Neural progenitor cell (in vitro differentiated cells): ENCODE data around the gene HSF2. TPM values are rescaled to one million over a fixed set of nuclear protein-coding genes. Genes with fewer than 3 reads are reported as not detected.

ENCODE experiments used
- DNase-seq: peaks from one replicate; pipeline ENCODE4 v3.0.0-alpha.2; 2016; ENCODE audit warnings: low spot score
- H2AFZ ChIP-seq: fragments of 200-600 bp; sonication (generic); replicated peaks from 2 replicates; pipeline ENCODE4 v1.6.1; 2016; ENCODE audit warnings: antibody characterized with exemption
- H3F3A ChIP-seq: fragments of 200-600 bp; sonication (generic); 2 replicates; pipeline ENCODE4 v1.6.1; 2016; ENCODE audit warnings: antibody characterized with exemption, low read depth
- H3K27ac ChIP-seq: fragments of 200-600 bp; sonication (generic); 2 replicates; pipeline ENCODE4 v1.5.1; 2016; ENCODE audit warnings: mild to moderate bottlenecking
- H3K27me3 ChIP-seq: fragments of 200-600 bp; sonication (generic); 2 replicates; pipeline ENCODE4 v1.6.1; 2016; ENCODE audit warnings: mild to moderate bottlenecking, moderate library complexity
- H3K36me3 ChIP-seq: fragments of 200-600 bp; sonication (generic); 2 replicates; pipeline ENCODE4 v1.5.1; 2016
- H3K4me1 ChIP-seq: fragments of 200-600 bp; sonication (generic); 2 replicates; pipeline ENCODE4 v1.6.1; 2016; ENCODE audit warnings: mixed run types
- H3K4me2 ChIP-seq: fragments of 200-600 bp; sonication (generic); 2 replicates; pipeline ENCODE4 v1.6.1; 2016
- H3K4me3 ChIP-seq: fragments of 200-600 bp; sonication (generic); 2 replicates; pipeline ENCODE4 v1.5.1; 2016
- H3K79me2 ChIP-seq: fragments of 200-600 bp; sonication (generic); 2 replicates; pipeline ENCODE4 v1.6.1; 2016; ENCODE audit warnings: low read depth
- H3K9ac ChIP-seq: fragments of 200-600 bp; sonication (generic); 2 replicates; pipeline ENCODE4 v1.6.1; 2016
- H3K9me3 ChIP-seq: fragments of 200-600 bp; sonication (generic); 2 replicates; pipeline ENCODE4 v1.5.1; 2016; ENCODE audit warnings: low read depth
- H4K20me1 ChIP-seq: fragments of 200-600 bp; sonication (generic); 2 replicates; pipeline ENCODE4 v1.6.1; 2016; ENCODE audit warnings: low read depth
- H3K27ac Mint-ChIP-seq: 3 replicates; pipeline ENCODE4 v1.8.0; 2021; ENCODE audit warnings: mixed read lengths
- H3K27me3 Mint-ChIP-seq: 2 replicates; pipeline ENCODE4 v1.8.0; 2022; ENCODE audit warnings: low read depth, mild to moderate bottlenecking, inconsistent platforms, moderate library complexity, mixed read lengths; ENCODE audit not compliant: insufficient read depth
- H3K36me3 Mint-ChIP-seq: 3 replicates; pipeline ENCODE4 v1.8.0; 2021; ENCODE audit warnings: mixed read lengths
- H3K4me1 Mint-ChIP-seq: 3 replicates; pipeline ENCODE4 v1.8.0; 2021; ENCODE audit warnings: mixed read lengths
- H3K4me3 Mint-ChIP-seq: 3 replicates; pipeline ENCODE4 v1.8.0; 2021; ENCODE audit warnings: mild to moderate bottlenecking, moderate library complexity, mixed read lengths
- H3K9me3 Mint-ChIP-seq: 3 replicates; pipeline ENCODE4 v1.8.0; 2020; ENCODE audit warnings: mixed read lengths
- EZH2 ChIP-seq: fragments of 200-600 bp; sonication (generic); IDR thresholded peaks from 2 replicates; pipeline ENCODE4 v1.6.1; 2017; ENCODE audit warnings: antibody characterized with exemption, mild to moderate bottlenecking, moderate library complexity
- EZH2phosphoT487 ChIP-seq: fragments of 200-600 bp; sonication (generic); IDR thresholded peaks from 2 replicates; pipeline ENCODE4 v1.6.1; 2017; ENCODE audit warnings: antibody characterized with exemption
- total RNA-seq: library from RNA; depleted of rRNA; stranded (reverse); fragments of >200 nt; gene quantifications from 2 replicates; pipeline ENCODE4 v1.2.3, GENCODE V29; 2015; ENCODE audit warnings: low replicate concordance
- TF ChIP-seq, protein P1 (sequence below): fragments of 200-600 bp; sonication (generic); IDR thresholded peaks from 2 replicates; pipeline ENCODE4 v1.5.1; 2017; ENCODE audit warnings: antibody characterized with exemption, mild to moderate bottlenecking

The HSF2 gene
- total RNA-seq, 1 donor from 2014 or later = 135 TPM

DNA sequence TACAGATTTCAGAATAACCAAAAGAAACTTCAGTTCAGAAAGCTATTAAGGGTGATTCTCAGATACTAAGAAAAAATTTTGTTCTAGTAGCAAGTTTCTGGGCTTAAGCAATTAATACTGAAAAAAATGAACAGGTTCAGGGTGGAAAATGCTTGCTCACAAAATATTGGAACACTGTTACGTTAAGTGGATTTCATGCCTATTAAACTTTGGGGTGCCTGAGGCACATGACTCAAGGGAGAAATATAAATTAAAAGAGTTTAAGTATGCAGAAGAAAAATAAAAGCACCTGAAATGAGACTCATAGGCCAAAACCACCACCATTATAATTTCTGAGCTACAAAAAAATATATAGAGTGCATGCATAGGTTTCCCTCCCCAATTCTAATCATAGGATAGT is 32.3 kb upstream of the HSF2 start:
- Histone ChIP-seq H3K36me3 (no peaks in the 10 kb centered on the region), H3F3A (no peaks in the 10 kb centered on the region), H3K27me3 (no peaks in the 10 kb centered on the region), H4K20me1 (no peaks in the 10 kb centered on the region), H3K4me2 (no peak overlapping the region), H3K79me2 (no peaks in the 10 kb centered on the region), H3K9ac (no peak overlapping the region), H2AFZ (no peak overlapping the region), H3K4me3 (no peak overlapping the region), H3K27ac (no peak overlapping the region), H3K9me3 (no peaks in the 10 kb centered on the region), H3K4me1 (no peaks in the 10 kb centered on the region)
- no peaks in the 10 kb centered on the region for H3K27me3 Mint-ChIP-seq
- no peaks in the 10 kb centered on the region for H3K36me3 Mint-ChIP-seq
- H3K27ac Mint-ChIP-seq = no peak overlapping the region
- no peaks in the 10 kb centered on the region for H3K9me3 Mint-ChIP-seq
- H3K4me3 Mint-ChIP-seq = no peak overlapping the region
- TF ChIP-seq, protein P1, sequence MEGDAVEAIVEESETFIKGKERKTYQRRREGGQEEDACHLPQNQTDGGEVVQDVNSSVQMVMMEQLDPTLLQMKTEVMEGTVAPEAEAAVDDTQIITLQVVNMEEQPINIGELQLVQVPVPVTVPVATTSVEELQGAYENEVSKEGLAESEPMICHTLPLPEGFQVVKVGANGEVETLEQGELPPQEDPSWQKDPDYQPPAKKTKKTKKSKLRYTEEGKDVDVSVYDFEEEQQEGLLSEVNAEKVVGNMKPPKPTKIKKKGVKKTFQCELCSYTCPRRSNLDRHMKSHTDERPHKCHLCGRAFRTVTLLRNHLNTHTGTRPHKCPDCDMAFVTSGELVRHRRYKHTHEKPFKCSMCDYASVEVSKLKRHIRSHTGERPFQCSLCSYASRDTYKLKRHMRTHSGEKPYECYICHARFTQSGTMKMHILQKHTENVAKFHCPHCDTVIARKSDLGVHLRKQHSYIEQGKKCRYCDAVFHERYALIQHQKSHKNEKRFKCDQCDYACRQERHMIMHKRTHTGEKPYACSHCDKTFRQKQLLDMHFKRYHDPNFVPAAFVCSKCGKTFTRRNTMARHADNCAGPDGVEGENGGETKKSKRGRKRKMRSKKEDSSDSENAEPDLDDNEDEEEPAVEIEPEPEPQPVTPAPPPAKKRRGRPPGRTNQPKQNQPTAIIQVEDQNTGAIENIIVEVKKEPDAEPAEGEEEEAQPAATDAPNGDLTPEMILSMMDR = no peak
- H3K4me1 Mint-ChIP-seq = no peaks in the 10 kb centered on the region
- DNase-seq = no peak

GRCh38 chr6:122369536-122369935 is 29.9 kb upstream of the HSF2 start:
- H3K9me3 Mint-ChIP-seq = no peaks in the 10 kb centered on the region
- no peak overlapping the region for H3K4me2 ChIP-seq
- H4K20me1 ChIP-seq = no peaks in the 10 kb centered on the region
- no peak overlapping the region for H3K27ac Mint-ChIP-seq
- no peaks in the 10 kb centered on the region for H3K79me2 ChIP-seq
- TF ChIP-seq EZH2 = no peak
- TF ChIP-seq, protein P1 = no peak
- no peak for TF ChIP-seq EZH2phosphoT487
- DNase-seq = no peak
- H3K4me1 ChIP-seq = no peaks in the 10 kb centered on the region
- no peak overlapping the region for H3K4me3 Mint-ChIP-seq
- H3K9ac ChIP-seq = no peak overlapping the region
- no peak overlapping the region for H3K27ac ChIP-seq
- H2AFZ ChIP-seq = no peak overlapping the region
- H3K36me3 Mint-ChIP-seq = no peaks in the 10 kb centered on the region
- H3K27me3 ChIP-seq = no peaks in the 10 kb centered on the region
- no peaks in the 10 kb centered on the region for H3K4me1 Mint-ChIP-seq
- no peaks in the 10 kb centered on the region for H3K36me3 ChIP-seq
- H3K9me3 ChIP-seq = no peaks in the 10 kb centered on the region
- H3K27me3 Mint-ChIP-seq = no peaks in the 10 kb centered on the region
- H3K4me3 ChIP-seq = no peak overlapping the region
- H3F3A ChIP-seq = no peaks in the 10 kb centered on the region

- H3K79me2 ChIP-seq = no peaks in the 10 kb centered on the region
- no peaks in the 10 kb centered on the region for H3F3A ChIP-seq
- H3K4me1 Mint-ChIP-seq = no peaks in the 10 kb centered on the region
- no peaks in the 10 kb centered on the region for H3K27me3 Mint-ChIP-seq
- H3K4me3 Mint-ChIP-seq = no peak overlapping the region
- H3K27me3 ChIP-seq = peaks cover 8% of the 10 kb centered on the region
- H3K27ac Mint-ChIP-seq = no peak overlapping the region
- TF ChIP-seq EZH2phosphoT487 (no peak), EZH2 (no peak)
- TF ChIP-seq, protein P1 = peak; percentile 49
- no peak overlapping the region for H3K27ac ChIP-seq
- H3K9me3 Mint-ChIP-seq = no peaks in the 10 kb centered on the region
- no peaks in the 10 kb centered on the region for H3K4me1 ChIP-seq
- no peak overlapping the region for H3K4me2 ChIP-seq
- no peak overlapping the region for H2AFZ ChIP-seq
- no peak for DNase-seq
- no peaks in the 10 kb centered on the region for H3K36me3 ChIP-seq
- H3K9me3 ChIP-seq = no peaks in the 10 kb centered on the region
- no peaks in the 10 kb centered on the region for H4K20me1 ChIP-seq
- no peak overlapping the region for H3K9ac ChIP-seq
- no peak overlapping the region for H3K4me3 ChIP-seq
- H3K36me3 Mint-ChIP-seq = no peaks in the 10 kb centered on the region
Observed at GRCh38 chr6:122372647-122373046, 26.8 kb upstream of the HSF2 start.

DNA sequence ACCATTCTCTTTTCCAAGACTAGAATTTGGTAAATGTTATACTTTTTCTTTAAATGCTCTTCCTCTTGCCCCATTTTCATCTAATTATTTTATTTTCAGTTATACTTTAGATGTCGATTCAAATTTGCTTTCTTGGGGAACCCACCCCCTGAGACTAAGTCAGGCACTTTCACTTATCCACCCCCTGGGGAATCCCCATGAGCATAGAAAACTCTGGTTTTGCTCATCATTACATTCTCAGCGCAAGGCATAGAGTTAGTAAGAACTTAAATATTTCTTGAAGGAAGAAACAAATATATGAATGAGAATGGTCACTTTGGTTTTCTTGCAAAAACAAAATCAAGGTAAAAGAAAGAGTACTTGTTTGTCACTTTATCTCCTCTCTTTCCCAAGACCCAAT is 25.1 kb upstream of the HSF2 start:
- H3K4me1 ChIP-seq = no peaks in the 10 kb centered on the region
- no peaks in the 10 kb centered on the region for H3K9me3 ChIP-seq
- no peaks in the 10 kb centered on the region for H3K36me3 ChIP-seq
- Mint-ChIP-seq H3K4me3 (no peak overlapping the region), H3K9me3 (no peaks in the 10 kb centered on the region), H3K36me3 (no peaks in the 10 kb centered on the region), H3K4me1 (no peaks in the 10 kb centered on the region), H3K27me3 (no peaks in the 10 kb centered on the region), H3K27ac (no peak overlapping the region)
- no peaks in the 10 kb centered on the region for H3F3A ChIP-seq
- no peak overlapping the region for H3K27ac ChIP-seq
- no peak for TF ChIP-seq EZH2phosphoT487
- TF ChIP-seq, protein P1 = no peak
- TF ChIP-seq EZH2 = no peak
- no peak overlapping the region for H2AFZ ChIP-seq
- peaks cover 8% of the 10 kb centered on the region for H3K27me3 ChIP-seq
- no peak overlapping the region for H3K4me2 ChIP-seq
- no peaks in the 10 kb centered on the region for H3K79me2 ChIP-seq
- H4K20me1 ChIP-seq = no peaks in the 10 kb centered on the region
- no peak for DNase-seq
- H3K4me3 ChIP-seq = no peak overlapping the region
- no peak overlapping the region for H3K9ac ChIP-seq
